ENCODE measurements around the gene SLC39A13. TPM values are rescaled to one million over a fixed set of nuclear protein-coding genes. Genes with fewer than 3 reads are reported as not detected.

The SLC39A13 gene
- total RNA-seq, 1 experiment from 2014 or later, result 50.2 TPM

- Histone ChIP-seq H3K36me3 (ENCODE audit: control insufficient read depth, insufficient read depth, low read length) (no peaks in the 10 kb centered on the region), H3K27me3 (ENCODE audit: control insufficient read depth, insufficient read depth, low read length) (no peaks in the 10 kb centered on the region), H3K4me1 (ENCODE audit: control insufficient read depth, insufficient read depth, low read length) (no peaks in the 10 kb centered on the region; the same call in 1 of the 2 replicates), H3K27ac (ENCODE audit: low read length) (no peak overlapping the region), H3K4me3 (ENCODE audit: low read depth in 2 of 2, low read length in 2 of 2) (no peak overlapping the region), H3K9me3 (ENCODE audit: control insufficient read depth, insufficient read depth, low read depth, low read length) (no peaks in the 10 kb centered on the region)
- DNase-seq (ENCODE audit: low read depth, low spot score), result no peak
- ATAC-seq, result no peak
- no peak for TF ChIP-seq SIN3A (IDR thresholded peaks at IDR 0.05; ENCODE audit: borderline replicate concordance, insufficient read depth, low read depth, low read length)
- TF ChIP-seq, protein P1, sequence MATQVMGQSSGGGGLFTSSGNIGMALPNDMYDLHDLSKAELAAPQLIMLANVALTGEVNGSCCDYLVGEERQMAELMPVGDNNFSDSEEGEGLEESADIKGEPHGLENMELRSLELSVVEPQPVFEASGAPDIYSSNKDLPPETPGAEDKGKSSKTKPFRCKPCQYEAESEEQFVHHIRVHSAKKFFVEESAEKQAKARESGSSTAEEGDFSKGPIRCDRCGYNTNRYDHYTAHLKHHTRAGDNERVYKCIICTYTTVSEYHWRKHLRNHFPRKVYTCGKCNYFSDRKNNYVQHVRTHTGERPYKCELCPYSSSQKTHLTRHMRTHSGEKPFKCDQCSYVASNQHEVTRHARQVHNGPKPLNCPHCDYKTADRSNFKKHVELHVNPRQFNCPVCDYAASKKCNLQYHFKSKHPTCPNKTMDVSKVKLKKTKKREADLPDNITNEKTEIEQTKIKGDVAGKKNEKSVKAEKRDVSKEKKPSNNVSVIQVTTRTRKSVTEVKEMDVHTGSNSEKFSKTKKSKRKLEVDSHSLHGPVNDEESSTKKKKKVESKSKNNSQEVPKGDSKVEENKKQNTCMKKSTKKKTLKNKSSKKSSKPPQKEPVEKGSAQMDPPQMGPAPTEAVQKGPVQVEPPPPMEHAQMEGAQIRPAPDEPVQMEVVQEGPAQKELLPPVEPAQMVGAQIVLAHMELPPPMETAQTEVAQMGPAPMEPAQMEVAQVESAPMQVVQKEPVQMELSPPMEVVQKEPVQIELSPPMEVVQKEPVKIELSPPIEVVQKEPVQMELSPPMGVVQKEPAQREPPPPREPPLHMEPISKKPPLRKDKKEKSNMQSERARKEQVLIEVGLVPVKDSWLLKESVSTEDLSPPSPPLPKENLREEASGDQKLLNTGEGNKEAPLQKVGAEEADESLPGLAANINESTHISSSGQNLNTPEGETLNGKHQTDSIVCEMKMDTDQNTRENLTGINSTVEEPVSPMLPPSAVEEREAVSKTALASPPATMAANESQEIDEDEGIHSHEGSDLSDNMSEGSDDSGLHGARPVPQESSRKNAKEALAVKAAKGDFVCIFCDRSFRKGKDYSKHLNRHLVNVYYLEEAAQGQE (IDR thresholded peaks at IDR 0.05; ENCODE audit: insufficient read depth in 1 of 2, low read depth in 2 of 2, low read length in 1 of 2), result no peak
- TF ChIP-seq, protein P2, sequence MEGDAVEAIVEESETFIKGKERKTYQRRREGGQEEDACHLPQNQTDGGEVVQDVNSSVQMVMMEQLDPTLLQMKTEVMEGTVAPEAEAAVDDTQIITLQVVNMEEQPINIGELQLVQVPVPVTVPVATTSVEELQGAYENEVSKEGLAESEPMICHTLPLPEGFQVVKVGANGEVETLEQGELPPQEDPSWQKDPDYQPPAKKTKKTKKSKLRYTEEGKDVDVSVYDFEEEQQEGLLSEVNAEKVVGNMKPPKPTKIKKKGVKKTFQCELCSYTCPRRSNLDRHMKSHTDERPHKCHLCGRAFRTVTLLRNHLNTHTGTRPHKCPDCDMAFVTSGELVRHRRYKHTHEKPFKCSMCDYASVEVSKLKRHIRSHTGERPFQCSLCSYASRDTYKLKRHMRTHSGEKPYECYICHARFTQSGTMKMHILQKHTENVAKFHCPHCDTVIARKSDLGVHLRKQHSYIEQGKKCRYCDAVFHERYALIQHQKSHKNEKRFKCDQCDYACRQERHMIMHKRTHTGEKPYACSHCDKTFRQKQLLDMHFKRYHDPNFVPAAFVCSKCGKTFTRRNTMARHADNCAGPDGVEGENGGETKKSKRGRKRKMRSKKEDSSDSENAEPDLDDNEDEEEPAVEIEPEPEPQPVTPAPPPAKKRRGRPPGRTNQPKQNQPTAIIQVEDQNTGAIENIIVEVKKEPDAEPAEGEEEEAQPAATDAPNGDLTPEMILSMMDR (IDR thresholded peaks at IDR 0.05), result no peak
- no peak for TF ChIP-seq POLR2AphosphoS5 (IDR thresholded peaks at IDR 0.05; ENCODE audit: low read depth, low read length)
- intact Hi-C loops (cut with micrococcal nuclease; ENCODE audit: unreplicated experiment) (no loop called here), in situ Hi-C loops (cut with HindIII; ENCODE audit: low pct_unique_long_range_greater_than_20kb, low sequenced_read_pairs) (no loop called here)
- POLR2A ChIA-PET, result no interaction called here
- CTCF ChIA-PET, result no interaction called here
- BruUV-seq (replicated peaks), result no TSS peak
Observed at GRCh38 chr11:47375546-47376085, 32.8 kb upstream of the SLC39A13 start.

DNA sequence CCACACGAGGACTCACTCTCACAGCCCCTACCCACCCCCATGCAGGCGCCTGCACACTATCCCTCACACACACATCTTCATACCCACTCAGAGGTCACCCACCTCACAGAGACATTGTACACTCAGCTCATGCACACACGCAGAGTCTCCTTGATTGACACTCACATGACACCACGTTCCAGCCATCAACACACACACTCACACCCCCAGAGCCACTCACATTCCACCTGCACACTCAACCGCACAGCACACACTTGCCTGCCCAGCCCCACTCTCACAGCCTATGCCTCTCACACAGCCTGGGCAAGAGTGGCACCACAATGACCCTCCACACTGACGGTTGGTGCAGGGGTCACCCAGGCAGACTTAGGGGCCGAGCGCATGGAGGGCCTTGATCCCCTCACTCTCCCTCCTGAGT lies 32.3 kb upstream of the SLC39A13 start:
- in situ Hi-C loops (cut with HindIII; ENCODE audit: low pct_unique_long_range_greater_than_20kb, low sequenced_read_pairs) (no loop called here), intact Hi-C loops (cut with micrococcal nuclease; ENCODE audit: unreplicated experiment) (no loop called here)
- no peaks in the 10 kb centered on the region for H3K9me3 ChIP-seq (ENCODE audit: control insufficient read depth, insufficient read depth, low read depth, low read length)
- H3K4me3 ChIP-seq (ENCODE audit: low read depth in 2 of 2, low read length in 2 of 2), result no peak overlapping the region
- no TSS peak for BruUV-seq (replicated peaks)
- H3K4me1 ChIP-seq (ENCODE audit: control insufficient read depth, insufficient read depth, low read length), result no peaks in the 10 kb centered on the region; the same call in 1 of the 2 replicates
- no peak overlapping the region for H3K27ac ChIP-seq (ENCODE audit: low read length)
- no peaks in the 10 kb centered on the region for H3K36me3 ChIP-seq (ENCODE audit: control insufficient read depth, insufficient read depth, low read length)
- ATAC-seq (peak; percentile 29; the same call in 1 of the 2 replicates), DNase-seq (ENCODE audit: low read depth, low spot score) (no peak)
- TF ChIP-seq SIN3A (IDR thresholded peaks at IDR 0.05; ENCODE audit: borderline replicate concordance, insufficient read depth, low read depth, low read length) (no peak), POLR2AphosphoS5 (IDR thresholded peaks at IDR 0.05; ENCODE audit: low read depth, low read length) (no peak), TCF7L2 (IDR thresholded peaks at IDR 0.05; ENCODE audit: low read depth, low read length) (no peak)
- TF ChIP-seq, protein P1 (IDR thresholded peaks at IDR 0.05; ENCODE audit: insufficient read depth in 1 of 2, low read depth in 2 of 2, low read length in 1 of 2), result no peak
- TF ChIP-seq, protein P2 (IDR thresholded peaks at IDR 0.05), result no peak
- CTCF ChIA-PET, result no interaction called here
- POLR2A ChIA-PET, result no interaction called here
- no peaks in the 10 kb centered on the region for H3K27me3 ChIP-seq (ENCODE audit: control insufficient read depth, insufficient read depth, low read length)
